HG03457 (cell line): ENCODE results near the gene NBR1.
"Not testable (repeated sequence)": the region's sequence is repeated elsewhere in the genome, so short reads cannot be mapped to it uniquely, and the experiment has no call there.

Experiments used
- ATAC-seq: cut with Tn5 transposase; IDR thresholded peaks from one replicate; pipeline ENCODE4 v1.9.1; 2021; ENCODE audit warnings: moderate number of reproducible peaks; ENCODE audit not compliant: unreplicated experiment

NBR1 gene

GRCh38 chr17:43213545-43213944 lies 42.5 kb downstream of the NBR1 start:
- no peak for ATAC-seq

- ATAC-seq, result no peak
Measured at GRCh38 chr17:43215341-43215740, 44.3 kb downstream of the NBR1 start.

GRCh38 chr17:43216369-43216761 lies 45.4 kb downstream of the NBR1 start:
- ATAC-seq, result no peak

GRCh38 chr17:43216762-43217613 lies 46.0 kb downstream of the NBR1 start:
- ATAC-seq, result no peak

- no peak for ATAC-seq
Measured at GRCh38 chr17:43217614-43218087, 46.6 kb downstream of the NBR1 start.

- no peak for ATAC-seq
Measured at GRCh38 chr17:43219001-43219400, 48.0 kb downstream of the NBR1 start.

GRCh38 chr17:43219746-43220380 lies 48.8 kb downstream of the NBR1 start:
- no peak for ATAC-seq

GRCh38 chr17:43220511-43221125 lies 49.6 kb downstream of the NBR1 start:
- no peak for ATAC-seq

- no peak for ATAC-seq
Measured at GRCh38 chr17:43224146-43224705, 53.2 kb downstream of the NBR1 start.

GRCh38 chr17:43226393-43226792 lies 55.4 kb downstream of the NBR1 start:
- no peak for ATAC-seq

- not testable (repeated sequence) for ATAC-seq
Measured at GRCh38 chr17:43228020-43228782, 57.2 kb downstream of the NBR1 start, which contains the start of gene CCDC200. Gene CCDC200, minus strand, starts transcription at chr17:43228623. Its CDS starts 69 bp downstream, at chr17:43228554.

GRCh38 chr17:43231205-43232020 lies 60.4 kb downstream of the NBR1 start:
- not testable (repeated sequence) for ATAC-seq

GRCh38 chr17:43232021-43232699 lies 61.1 kb downstream of the NBR1 start:
- ATAC-seq, result not testable (repeated sequence)

GRCh38 chr17:43233263-43233662 lies 62.2 kb downstream of the NBR1 start:
- ATAC-seq, result not testable (repeated sequence)

- ATAC-seq, result not testable (repeated sequence)
Measured at GRCh38 chr17:43233877-43234276, 62.9 kb downstream of the NBR1 start, which contains the start of gene RNU2-1. Gene RNU2-1, minus strand, starts transcription at chr17:43233977.

- not testable (repeated sequence) for ATAC-seq
Measured at GRCh38 chr17:43239597-43239996, 68.6 kb downstream of the NBR1 start.

GRCh38 chr17:43240596-43241352 lies 69.8 kb downstream of the NBR1 start:
- not testable (repeated sequence) for ATAC-seq

- ATAC-seq, result not testable (repeated sequence)
Measured at GRCh38 chr17:43246456-43246855, 75.4 kb downstream of the NBR1 start.
